ENCODE results near the gene LPIN3.

GRCh38 chr20:41320976-41321375 lies 19.6 kb upstream of the LPIN3 start:
- TF ChIP-seq, protein P1, sequence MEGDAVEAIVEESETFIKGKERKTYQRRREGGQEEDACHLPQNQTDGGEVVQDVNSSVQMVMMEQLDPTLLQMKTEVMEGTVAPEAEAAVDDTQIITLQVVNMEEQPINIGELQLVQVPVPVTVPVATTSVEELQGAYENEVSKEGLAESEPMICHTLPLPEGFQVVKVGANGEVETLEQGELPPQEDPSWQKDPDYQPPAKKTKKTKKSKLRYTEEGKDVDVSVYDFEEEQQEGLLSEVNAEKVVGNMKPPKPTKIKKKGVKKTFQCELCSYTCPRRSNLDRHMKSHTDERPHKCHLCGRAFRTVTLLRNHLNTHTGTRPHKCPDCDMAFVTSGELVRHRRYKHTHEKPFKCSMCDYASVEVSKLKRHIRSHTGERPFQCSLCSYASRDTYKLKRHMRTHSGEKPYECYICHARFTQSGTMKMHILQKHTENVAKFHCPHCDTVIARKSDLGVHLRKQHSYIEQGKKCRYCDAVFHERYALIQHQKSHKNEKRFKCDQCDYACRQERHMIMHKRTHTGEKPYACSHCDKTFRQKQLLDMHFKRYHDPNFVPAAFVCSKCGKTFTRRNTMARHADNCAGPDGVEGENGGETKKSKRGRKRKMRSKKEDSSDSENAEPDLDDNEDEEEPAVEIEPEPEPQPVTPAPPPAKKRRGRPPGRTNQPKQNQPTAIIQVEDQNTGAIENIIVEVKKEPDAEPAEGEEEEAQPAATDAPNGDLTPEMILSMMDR (conservative IDR thresholded peaks at IDR 0.05; ENCODE audit: low read depth, low read length) = no peak
- TF ChIP-seq EZH2 (IDR thresholded peaks at IDR 0.05; ENCODE audit: low read length, unreplicated experiment) = no peak

Measured in PC-3 (cell line).